Suprapubic skin (tissue), 3 donors: ENCODE data around the gene PCSK2.

Experiments used
- CTCF ChIP-seq, 2 donors: fragments of 200-600 bp in 1 of 2; fragments of 450-650 bp in 1 of 2; sonication (generic) in 1 of 2; IDR thresholded peaks; one replicate each; pipeline ENCODE4 v1.5.1; 2016 to 2019; ENCODE audit warnings: antibody characterized with exemption in 2 of 2, mild to moderate bottlenecking in 1 of 2, moderate library complexity in 1 of 2
- EP300 ChIP-seq: sonication (generic); formaldehyde crosslinking; IDR thresholded peaks from one replicate; pipeline ENCODE4 v1.6.1; 2017; ENCODE audit warnings: antibody characterized with exemption

DNA sequence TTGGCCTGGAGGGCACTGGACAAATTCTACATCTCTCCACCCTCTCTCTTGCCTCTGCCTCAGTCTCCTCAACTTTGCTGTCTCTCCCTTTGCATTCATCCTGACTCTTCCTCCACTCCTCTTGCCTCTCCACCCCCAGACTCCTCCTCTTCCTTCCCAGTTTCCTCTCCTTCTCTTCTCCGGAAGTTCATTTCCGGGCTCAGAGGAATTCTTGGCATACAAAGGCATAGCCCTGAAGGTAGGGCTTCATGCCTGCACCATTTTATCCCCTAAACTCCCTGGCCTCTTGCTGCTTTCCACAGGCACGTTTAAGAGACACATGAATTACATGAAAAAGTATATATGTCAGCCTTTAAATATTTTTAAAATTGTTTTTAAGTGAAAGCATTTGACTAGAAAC lies 293.7 kb downstream of the PCSK2 start:
- TF ChIP-seq EP300 (no peak), CTCF (IDR thresholded peaks at IDR 0.05) (no peak)
